NCI-H2081 (cell line): Measurements from ENCODE around the gene PLEKHO1.

Source experiments
- DNase-seq, 2 experiments: peaks; one replicate each; lab custom pipeline; 2025; lab: John Stamatoyannopoulos, UW

Gene PLEKHO1

GRCh38 chr1:150150133-150151021 lies 661 bp downstream of the PLEKHO1 start:
- DNase-seq: peak; percentile 35 to 55

GRCh38 chr1:150151291-150152181 lies 1.8 kb downstream of the PLEKHO1 start:
- peak; percentile 23 to 35 for DNase-seq

GRCh38 chr1:150152182-150152536 lies 2.4 kb downstream of the PLEKHO1 start:
- no peak for DNase-seq

GRCh38 chr1:150152772-150153456 lies 3.2 kb downstream of the PLEKHO1 start:
- no peak for DNase-seq

- no peak for DNase-seq
Observed at GRCh38 chr1:150154143-150154542, 4.4 kb downstream of the PLEKHO1 start.

GRCh38 chr1:150155413-150156071 lies 5.8 kb downstream of the PLEKHO1 start:
- no peak for DNase-seq

- DNase-seq: no peak
Observed at GRCh38 chr1:150156868-150157603, 7.3 kb downstream of the PLEKHO1 start.

- no peak for DNase-seq
Observed at GRCh38 chr1:150159550-150159949, 9.8 kb downstream of the PLEKHO1 start.

GRCh38 chr1:150160964-150161621 lies 11.4 kb downstream of the PLEKHO1 start:
- no peak for DNase-seq

GRCh38 chr1:150161747-150162581 lies 12.2 kb downstream of the PLEKHO1 start:
- DNase-seq: no peak

- no peak for DNase-seq
Observed at GRCh38 chr1:150162582-150162861, 12.8 kb downstream of the PLEKHO1 start.

- DNase-seq: no peak
Observed at GRCh38 chr1:150162862-150163706, 13.4 kb downstream of the PLEKHO1 start.

- no peak for DNase-seq
Observed at GRCh38 chr1:150164224-150164623, 14.5 kb downstream of the PLEKHO1 start.

GRCh38 chr1:150164779-150165178 lies 15.1 kb downstream of the PLEKHO1 start:
- DNase-seq: no peak

GRCh38 chr1:150165622-150166612 lies 16.2 kb downstream of the PLEKHO1 start:
- DNase-seq: peak; percentile 55 to 67

- DNase-seq: peak; percentile 70 to 75
Observed at GRCh38 chr1:150168960-150169601, 19.4 kb downstream of the PLEKHO1 start.

GRCh38 chr1:150171801-150172200 lies 22.1 kb downstream of the PLEKHO1 start:
- DNase-seq: no peak
